HG02970 (cell line): ENCODE data around the gene PRSS36.
A peak's percentile ranks its signal among the peaks of the same experiment; 100 is the strongest.
"Not testable (repeated sequence)": the region's sequence is repeated elsewhere in the genome, so short reads cannot be mapped to it uniquely, and the experiment has no call there.

Experiments used
- ATAC-seq: cut with Tn5 transposase; IDR thresholded peaks from one replicate; pipeline ENCODE4 v1.9.1; 2021; ENCODE audit warnings: mild to moderate bottlenecking, moderate library complexity, moderate number of reproducible peaks; ENCODE audit not compliant: unreplicated experiment, low FRiP score

Gene PRSS36

DNA sequence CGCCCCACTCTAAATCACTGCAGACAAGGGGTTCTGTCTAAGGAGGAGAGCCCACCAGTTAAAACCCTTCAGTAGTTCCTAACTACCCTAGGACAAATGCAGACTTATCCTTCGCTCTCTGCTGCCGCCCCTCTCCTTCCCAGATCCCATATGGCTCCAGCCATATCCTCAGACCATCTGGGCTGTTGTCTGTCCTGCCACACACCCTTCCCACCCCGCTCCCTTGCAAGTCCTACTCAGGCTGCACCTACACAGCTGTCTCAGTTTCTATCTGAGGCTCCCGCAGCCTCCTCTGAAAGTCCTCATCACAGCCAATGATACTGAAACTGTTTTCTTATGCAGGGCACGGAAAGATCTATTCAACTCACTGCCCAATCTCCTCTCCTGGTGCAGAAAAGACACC, 42.4 kb downstream of the PRSS36 start:
- ATAC-seq = no peak

DNA sequence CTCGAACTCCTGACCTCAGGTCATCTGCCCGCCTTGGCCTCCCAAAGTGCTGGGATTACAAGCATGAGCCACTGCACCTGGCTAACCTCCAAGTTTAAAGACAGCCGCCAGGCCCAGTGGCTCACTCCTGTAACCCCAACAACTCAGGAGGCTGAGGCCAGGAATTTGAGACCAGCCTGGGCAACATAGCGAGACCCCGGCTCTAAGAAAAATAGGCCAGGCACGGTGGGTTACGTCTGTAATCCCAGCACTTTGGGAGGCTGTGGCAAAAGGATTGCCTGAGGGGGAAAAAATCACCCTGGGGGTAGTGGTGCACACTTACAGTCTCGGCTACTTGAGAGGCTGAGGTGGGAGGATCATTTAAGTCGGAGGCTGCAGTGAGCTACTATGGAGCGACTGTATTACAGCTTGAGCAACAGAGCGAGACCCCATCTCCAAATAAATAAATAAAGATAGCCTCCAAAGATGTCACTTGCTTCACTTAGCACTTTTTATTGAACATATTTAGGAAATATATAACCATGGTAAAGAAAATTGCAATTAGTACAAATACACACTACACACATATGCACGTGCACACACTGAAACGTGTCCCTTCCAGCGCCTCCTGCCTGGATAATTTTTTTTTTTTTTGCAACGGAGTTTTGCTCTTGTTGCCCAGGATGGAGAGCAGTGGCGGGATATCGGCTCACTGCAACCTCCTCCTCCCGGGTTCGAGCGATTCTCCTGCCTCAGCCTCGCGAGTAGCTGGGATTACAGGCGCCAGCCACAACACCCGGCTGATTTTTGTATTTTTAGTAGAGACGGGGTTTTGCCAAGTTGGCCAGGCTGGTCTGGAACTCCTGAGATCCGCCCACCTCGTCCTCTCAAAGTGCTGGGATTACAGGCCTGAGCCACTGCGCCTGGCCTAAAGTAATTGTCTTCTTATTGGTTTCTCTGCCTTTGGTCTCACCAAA, 43.1 kb downstream of the PRSS36 start:
- ATAC-seq = no peak

- no peak for ATAC-seq
Measured at GRCh38 chr16:31105677-31106213, 44.1 kb downstream of the PRSS36 start.

DNA sequence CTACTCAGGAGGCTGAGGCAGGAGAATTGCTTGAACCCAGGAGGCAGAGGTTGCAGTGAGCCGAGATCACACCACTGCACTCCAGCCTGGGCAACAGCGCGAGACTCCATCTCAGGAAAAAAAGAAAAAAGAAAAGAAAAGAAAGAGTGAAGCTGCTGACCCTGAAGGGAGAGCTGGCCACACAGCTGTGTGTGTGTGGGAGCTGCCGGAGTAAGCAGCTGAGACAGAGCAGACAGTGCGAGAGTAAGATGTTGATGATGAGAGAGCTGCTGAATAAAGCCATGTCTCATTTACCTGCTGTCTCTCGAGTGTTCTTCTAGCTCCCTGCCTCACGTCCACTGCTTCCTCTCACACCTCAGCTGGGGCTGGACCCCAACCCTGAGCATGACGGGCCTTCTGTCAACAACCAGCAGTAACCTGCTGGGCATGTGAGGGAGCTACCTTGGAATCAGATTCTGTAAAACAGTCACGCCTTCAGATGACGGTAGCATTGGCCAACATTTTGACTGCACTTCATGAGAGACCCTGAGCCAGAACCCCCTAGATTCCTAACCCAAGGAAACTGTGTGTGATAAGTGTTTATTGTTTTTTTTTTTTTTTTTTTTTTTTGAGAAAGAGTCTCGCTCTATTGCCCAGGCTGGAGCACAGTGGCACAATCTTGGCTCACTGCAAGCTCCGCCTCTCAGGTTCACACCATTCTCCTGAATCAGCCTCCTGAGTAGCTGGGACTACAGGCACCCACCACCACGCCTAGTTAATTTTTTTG, 48.8 kb downstream of the PRSS36 start:
- not testable (repeated sequence) for ATAC-seq

GRCh38 chr16:31099860-31100638, 49.8 kb downstream of the PRSS36 start:
- ATAC-seq = no peak

DNA sequence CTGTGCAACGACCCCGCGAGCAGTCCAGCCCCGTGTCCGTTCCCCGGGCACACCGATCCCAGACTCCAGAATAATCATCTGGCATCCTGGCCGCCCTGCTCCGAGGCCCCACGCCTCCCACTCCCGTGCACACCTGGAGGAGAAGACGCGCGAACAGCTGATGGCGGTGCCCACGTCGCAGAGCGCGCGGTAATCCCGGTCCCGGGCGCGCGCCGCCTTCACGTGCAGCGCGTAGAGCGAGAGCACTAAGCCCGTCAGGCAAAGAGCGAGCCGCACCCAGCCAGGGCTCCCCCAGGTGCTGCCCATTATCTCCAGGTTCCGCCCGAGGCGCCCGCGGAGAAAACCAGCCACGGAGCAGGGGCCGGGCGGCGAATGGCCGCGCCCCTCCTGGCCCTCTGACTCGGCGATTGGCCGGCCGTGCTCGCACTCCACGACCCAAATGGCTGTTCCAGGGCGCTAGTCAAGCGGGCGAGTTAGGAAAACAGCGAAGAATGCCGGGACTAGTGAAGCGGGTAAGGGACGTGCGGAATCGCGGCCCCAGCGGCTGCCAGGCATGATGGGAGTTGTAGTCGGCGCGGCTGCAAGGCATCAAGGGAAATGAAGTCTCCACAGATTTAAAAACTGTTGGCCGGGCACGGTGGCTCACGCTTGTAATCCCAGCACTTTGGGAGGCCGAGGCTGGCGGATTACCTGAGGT, 55.3 kb downstream of the PRSS36 start, which contains the start of gene VKORC1:
TSS of gene VKORC1 (minus strand) at position 374 of the 697 bp plus-strand sequence. CDS start at position 306, 68 bp downstream.
- peak; percentile 69 for ATAC-seq

DNA sequence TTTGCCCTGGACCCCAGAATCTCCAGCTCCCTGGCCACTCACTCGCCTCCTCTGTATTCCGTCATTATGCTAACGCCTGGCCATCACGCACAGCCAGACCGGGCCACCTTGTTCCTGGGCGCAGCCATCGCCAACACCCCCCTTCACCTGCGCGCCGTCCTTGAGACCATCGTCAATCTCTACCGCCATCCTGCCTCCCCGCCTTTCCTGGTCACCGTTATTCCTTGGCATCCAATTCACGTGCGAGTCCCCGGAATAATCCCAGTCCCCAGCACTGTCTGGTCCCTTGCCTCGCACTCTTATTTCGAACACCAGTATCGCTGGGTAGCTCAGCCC, 55.8 kb downstream of the PRSS36 start:
- no peak for ATAC-seq

GRCh38 chr16:31093132-31093703, 56.6 kb downstream of the PRSS36 start:
- ATAC-seq = no peak

- no peak for ATAC-seq
Measured at GRCh38 chr16:31092330-31092729, 57.5 kb downstream of the PRSS36 start.

DNA sequence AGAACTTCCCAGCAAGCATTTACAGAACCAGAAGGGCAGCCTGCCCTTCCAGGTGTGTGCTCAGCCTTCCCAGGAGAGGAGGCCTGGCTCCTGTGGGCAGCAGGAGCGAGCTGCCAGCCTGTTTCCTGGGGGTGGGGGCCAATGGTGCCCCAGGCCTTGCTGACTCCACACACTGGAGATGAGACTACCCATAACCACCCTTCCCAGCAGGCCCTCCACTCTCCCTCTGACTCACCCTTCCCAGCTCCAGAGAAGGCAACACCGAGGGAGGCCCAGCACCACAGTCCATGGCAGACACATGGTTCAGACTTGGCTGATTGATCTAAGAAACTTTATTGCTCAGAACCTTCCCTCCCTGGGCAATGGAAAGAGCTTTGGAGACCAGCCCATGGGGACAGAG, 59.3 kb downstream of the PRSS36 start:
- ATAC-seq = no peak

DNA sequence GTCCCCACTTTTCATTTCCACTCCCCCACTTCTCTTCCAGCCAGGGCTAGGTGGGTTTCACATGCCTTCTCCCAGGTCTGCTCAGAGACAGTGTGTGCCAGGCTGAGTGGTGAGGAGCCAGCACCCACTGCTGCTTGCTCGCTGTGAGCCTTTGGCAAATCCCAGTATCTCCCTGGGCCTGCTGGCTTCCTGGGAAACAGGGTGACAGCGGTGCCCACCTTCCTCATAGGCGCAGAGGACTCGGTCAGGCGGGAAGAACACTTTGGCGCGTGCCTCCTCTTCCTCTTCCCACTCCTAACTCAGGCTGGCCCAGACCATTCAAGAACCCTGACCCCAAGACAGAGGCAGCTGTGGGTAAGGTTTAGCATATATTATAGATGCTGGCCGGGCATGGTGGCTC, 60.7 kb downstream of the PRSS36 start:
- ATAC-seq = no peak
